Epidermal melanocyte (primary cell): ENCODE data around the gene MARCHF4.

Experiments used
- DNase-seq: peaks from one replicate; pipeline ENCODE4 v3.0.0; 2011; ENCODE audit warnings: low spot score; ENCODE audit not compliant: insufficient read length

Gene MARCHF4

GRCh38 chr2:216371721-216372702 is at the start of gene MARCHF4:
MARCHF4 (minus strand) TSS chr2:216372483; CDS start chr2:216370260, 2,223 bp downstream.
- peak; percentile 71 for DNase-seq

- no peak for DNase-seq
These were observed 48.3 kb upstream of the MARCHF4 start for GRCh38 chr2:216420367-216421101.

DNA sequence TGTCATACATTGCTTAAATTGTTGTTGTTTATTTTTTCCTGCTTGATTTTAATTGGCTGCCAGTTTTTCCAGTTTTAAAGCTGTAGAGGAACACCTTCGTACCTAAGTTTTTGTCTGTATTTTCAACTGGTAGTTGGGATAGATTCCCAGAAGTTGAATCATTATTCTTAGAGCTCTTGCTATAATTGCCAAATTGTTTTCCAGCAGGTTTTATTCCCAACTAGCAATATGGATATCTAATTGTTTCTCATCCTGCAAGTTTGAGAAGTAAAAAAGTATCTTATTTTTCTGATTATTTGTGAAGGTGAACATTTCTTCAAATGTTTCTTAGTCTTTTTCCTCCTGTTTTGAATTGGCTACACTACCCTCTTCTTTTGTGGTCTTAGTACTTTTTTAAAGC is 46.7 kb upstream of the MARCHF4 start:
- no peak for DNase-seq

DNA sequence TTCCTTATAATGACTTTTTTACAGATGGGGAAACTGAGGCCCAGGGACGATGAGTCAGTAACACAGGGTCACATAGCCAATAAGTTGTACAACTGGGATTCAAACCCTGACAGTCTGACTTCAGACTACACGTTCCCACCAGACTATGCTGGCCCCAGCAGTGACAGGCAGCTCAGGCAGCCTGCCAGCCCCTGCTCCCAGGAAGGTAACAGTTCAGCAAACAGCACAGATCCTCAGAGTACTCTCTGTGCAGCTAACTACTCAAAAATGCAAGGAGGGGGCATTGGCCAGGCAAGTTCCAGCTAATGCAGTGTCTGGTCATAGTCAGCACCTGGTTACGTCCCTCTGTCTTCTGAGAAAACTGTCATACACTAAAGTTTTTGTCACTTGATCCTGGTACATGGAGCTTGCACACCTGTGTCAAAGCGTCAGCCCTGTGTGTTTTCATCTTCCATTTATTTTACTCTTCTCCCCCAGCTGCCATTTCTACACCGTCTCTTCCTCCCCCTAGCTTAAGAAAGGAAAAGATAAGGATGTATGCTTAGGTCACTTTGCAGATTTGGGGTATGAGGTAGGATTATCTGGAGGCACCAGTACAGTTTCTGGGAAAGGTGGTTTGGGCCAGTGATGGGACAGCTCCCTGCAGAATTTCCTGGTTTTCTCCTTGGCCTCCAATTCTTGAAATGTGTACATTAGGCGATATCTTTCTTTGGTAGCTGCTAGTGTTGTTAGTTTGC is 44.5 kb upstream of the MARCHF4 start:
- no peak for DNase-seq

DNA sequence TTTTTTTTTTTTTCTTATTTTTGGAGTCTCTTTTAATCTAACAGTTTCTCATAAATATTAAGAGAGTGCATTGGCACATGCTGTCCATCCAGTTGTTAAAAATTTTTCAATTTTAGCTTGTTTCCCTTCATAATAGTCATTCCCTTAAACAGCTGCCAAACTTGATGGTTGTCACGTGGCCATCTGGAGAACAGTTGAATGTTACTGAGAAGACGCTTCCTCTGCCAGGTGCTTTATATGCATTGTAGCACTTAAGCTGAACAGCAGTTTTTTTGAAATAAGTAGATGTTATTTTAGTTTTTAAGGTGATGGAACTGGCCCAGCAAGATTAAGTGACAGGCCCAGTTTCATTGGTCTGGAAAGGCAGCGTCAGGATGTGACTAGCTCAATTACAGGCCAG is 43.3 kb upstream of the MARCHF4 start:
- no peak for DNase-seq

DNA sequence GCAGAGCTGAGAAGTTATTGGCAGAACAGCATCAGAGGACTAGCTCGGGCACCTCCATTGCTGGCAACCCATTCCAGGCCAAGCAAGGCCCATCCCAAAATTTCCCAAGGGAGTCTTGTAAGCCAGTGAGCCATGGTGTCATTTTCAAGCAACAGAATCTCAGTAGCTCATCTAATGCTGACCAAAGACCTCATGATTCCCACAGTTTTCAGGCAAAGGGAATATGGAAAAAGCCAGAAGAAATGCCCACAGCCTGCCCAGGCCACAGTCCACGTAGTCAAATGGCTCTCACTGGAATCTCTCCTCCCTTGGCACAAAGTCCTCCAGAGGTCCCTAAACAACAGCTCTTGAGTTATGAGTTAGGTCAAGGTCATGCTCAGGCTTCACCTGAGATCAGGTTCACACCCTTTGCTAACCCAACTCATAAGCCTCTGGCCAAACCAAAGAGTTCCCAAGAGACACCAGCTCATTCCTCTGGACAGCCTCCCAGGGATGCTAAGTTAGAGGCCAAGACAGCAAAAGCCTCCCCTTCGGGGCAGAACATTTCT is 42.6 kb upstream of the MARCHF4 start:
- DNase-seq, result no peak

DNA sequence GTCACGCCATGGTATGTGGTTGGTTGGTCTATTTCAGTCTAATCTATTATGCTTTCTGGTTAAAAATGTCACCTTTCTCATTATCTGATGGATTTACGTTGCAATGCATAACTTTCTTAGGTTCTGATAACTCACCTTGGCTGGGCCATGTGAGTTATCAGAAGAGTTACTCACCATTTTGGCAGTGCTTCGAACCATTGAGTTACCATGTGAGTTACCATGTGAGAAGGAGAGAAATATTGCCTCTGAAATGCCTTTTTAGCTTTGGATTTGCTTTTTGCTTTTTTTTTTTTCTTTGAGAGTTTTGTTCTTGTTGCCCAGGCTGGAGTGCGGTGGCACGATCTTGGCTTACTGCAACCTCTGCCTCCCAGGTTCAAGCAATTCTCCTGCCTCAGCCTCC is 41.6 kb upstream of the MARCHF4 start:
- no peak for DNase-seq

- DNase-seq, result peak; percentile 82
These were observed 40.0 kb upstream of the MARCHF4 start, which contains the start of gene SMARCAL1 for GRCh38 chr2:216412022-216412999. SMARCAL1 (plus strand) TSS chr2:216412484; CDS start chr2:216414705, 2,221 bp downstream.

DNA sequence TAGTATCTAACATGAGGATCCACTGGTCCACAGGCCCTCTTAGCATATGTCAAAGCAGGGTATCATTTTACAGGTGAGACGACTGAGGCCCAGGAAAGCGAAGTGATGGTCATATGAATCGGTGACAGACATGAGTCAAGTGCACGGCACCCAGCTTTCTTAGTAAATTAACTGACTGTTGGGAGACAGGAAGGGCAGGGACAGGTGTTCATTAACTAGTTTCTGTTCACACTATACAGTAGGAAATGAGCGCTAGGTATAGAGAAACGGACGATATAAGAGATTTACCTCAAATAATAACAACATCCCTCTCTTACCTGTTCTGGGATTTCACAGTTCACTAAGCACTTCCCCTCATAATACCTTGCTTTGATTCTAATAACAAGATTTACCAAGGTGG is 38.3 kb upstream of the MARCHF4 start:
- DNase-seq, result no peak

GRCh38 chr2:216408426-216409290 is 36.4 kb upstream of the MARCHF4 start:
- DNase-seq, result no peak

GRCh38 chr2:216406826-216407225 is 34.5 kb upstream of the MARCHF4 start:
- no peak for DNase-seq

GRCh38 chr2:216405588-216405987 is 33.3 kb upstream of the MARCHF4 start:
- no peak for DNase-seq

DNA sequence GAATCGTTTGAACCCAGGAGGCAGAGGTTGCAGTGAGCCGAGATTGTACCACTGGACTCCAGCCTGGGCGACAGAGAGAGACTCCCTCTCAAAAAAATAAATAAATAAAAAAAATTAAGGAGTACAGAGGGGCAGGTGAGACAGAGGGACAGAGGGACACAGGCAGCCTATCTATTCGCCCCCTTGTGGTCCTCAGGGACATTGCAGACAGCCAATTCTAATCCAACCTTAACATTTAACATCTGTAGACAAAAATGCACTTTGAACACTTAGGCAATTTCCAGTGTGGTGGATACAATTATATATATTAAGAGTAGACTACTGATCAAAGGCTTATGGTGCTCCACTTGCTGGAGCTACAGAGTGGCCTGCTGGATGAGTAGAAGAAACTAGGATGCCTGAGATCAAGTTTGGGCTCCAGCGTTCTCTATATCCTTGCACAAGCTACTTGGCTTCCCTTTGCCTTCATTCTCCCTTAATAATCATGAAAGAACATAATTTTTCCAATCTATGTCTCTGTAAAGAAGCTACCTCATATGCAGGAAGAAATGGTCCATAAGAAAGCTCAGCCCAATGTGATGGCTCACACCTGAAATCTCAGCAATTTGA is 31.8 kb upstream of the MARCHF4 start:
- no peak for DNase-seq

DNA sequence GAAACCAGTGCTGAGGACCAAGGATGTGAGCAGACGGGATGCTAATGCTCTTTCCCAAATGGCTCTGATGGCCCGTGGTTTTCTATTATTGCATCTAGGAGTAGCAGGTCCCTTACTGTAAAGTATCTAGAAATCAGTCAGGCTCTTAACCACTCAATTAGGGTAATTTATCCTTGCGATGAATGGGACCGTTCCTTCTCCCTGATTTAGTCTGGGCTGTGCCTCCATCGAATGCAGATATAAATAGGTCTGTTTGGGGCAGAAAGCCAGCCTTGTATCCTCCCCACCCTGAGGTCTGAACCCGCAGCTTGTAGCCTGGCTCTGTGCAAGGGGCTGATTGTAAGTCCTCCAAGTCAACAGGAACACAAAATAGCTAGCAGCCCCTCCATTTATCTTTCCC is 30.5 kb upstream of the MARCHF4 start:
- no peak for DNase-seq

DNA sequence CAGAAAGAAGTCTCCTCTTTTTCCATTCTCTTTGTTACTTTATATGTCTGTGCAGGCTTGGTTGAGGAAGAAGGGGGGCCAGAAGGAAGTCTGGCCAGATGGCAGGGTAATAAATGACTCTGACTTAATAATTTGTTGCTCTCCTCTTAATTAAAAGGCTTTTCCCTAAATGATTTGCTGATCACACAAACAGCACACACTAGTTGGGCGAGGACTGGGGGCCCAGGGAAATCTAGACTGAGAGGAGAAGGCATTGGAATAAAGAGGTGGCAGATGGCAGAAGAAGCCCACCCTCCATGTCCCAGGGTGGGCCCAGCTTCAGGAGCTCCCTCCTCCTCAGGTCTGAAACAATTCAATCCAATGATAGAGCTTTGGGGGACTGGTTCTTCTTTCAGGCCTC is 27.3 kb upstream of the MARCHF4 start:
- DNase-seq, result no peak

DNA sequence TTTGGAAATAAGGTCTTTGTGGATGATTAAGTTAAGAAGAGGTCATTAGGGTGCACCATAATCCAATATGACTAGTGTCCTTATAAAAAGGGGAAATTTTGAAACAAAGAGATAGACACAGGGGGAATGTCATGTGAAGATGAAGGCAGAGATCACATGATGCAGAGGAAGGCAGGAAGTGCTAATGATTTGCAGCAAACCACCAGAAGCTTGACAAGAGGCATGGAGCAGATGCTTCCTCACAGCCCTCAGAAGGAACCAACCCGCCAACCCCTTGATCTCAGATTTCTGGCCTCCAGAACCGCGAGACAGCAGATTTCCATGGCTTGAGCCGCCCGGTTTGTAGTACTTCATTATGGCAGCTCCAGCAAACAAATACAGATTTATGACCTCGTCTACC is 22.6 kb upstream of the MARCHF4 start:
- no peak for DNase-seq

- no peak for DNase-seq
These were observed 20.9 kb upstream of the MARCHF4 start for GRCh38 chr2:216392945-216393840.
